K562 (cell line): ENCODE measurements around the gene RPS6KA2. TPM values are rescaled to one million over a fixed set of nuclear protein-coding genes. Genes with fewer than 3 reads are reported as not detected.

Source experiments
- C11orf30 ChIP-seq: fragments of 450-650 bp; IDR thresholded peaks from 2 replicates; pipeline ENCODE4 v1.6.1; 2016; ENCODE audit warnings: low read depth, mild to moderate bottlenecking
- CBFA2T2 ChIP-seq: fragments of 450-650 bp; conservative IDR thresholded peaks from 2 replicates; pipeline ENCODE4 v1.6.1; 2017; ENCODE audit warnings: mild to moderate bottlenecking
- CBX5 ChIP-seq: IDR thresholded peaks from 2 replicates; pipeline ENCODE4 v1.6.1; 2014; ENCODE audit warnings: low read depth, borderline replicate concordance
- CTCFL ChIP-seq: IDR thresholded peaks from 2 replicates; pipeline ENCODE4 v1.6.1; 2011; ENCODE audit warnings: borderline replicate concordance, low read depth, mild to moderate bottlenecking, moderate library complexity, low read length; ENCODE audit not compliant: insufficient read depth, poor library complexity, severe bottlenecking
- E2F5 ChIP-seq: sonication (generic); formaldehyde crosslinking; IDR thresholded peaks from 2 replicates; pipeline ENCODE4 v1.8.0; 2022; ENCODE audit warnings: mild to moderate bottlenecking, missing genetic modification reagents
- HDGF ChIP-seq: fragments of 450-650 bp; IDR thresholded peaks from 2 replicates; pipeline ENCODE4 v1.6.1; 2016
- HMGXB4 ChIP-seq: sonication (generic); formaldehyde crosslinking; IDR thresholded peaks from 2 replicates; pipeline ENCODE4 v1.8.1; 2023; ENCODE audit warnings: mild to moderate bottlenecking, missing genetic modification reagents
- KLF16 ChIP-seq: IDR thresholded peaks from 2 replicates; pipeline ENCODE4 v1.6.1; 2016; ENCODE audit warnings: antibody characterized with exemption
- MAFG ChIP-seq: fragments of 450-650 bp; conservative IDR thresholded peaks from 2 replicates; pipeline ENCODE4 v1.6.1; 2016; ENCODE audit warnings: missing genetic modification characterization, missing compliant biosample characterization
- NFXL1 ChIP-seq: fragments of 450-650 bp; formaldehyde crosslinking; IDR thresholded peaks from 2 replicates; pipeline ENCODE4 v1.4.0; 2021; ENCODE audit warnings: mild to moderate bottlenecking
- NR2C2 ChIP-seq, 2 experiments: fragments of 200-800 bp in 1 of 2; sonication (Bioruptor generic) in 1 of 2; sonication (generic) in 1 of 2; formaldehyde crosslinking in 1 of 2; IDR thresholded peaks; 2 replicates each; pipeline versions ENCODE4 v1.6.1 to v1.8.0; 2016 to 2022; ENCODE audit warnings: mild to moderate bottlenecking in 1 of 2, missing compliant biosample characterization in 1 of 2, missing genetic modification characterization in 1 of 2, missing genetic modification reagents in 1 of 2
- NR4A1 ChIP-seq, 2 experiments: fragments of 250-450 bp in 1 of 2; fragments of 450-650 bp in 1 of 2; sonication (Bioruptor Pico) in 1 of 2; IDR thresholded peaks; 2 replicates each; pipeline versions ENCODE4 v1.4.0 to v1.6.1; 2016 to 2020; ENCODE audit warnings: mild to moderate bottlenecking in 2 of 2, missing compliant biosample characterization in 1 of 2, missing genetic modification characterization in 1 of 2, moderate library complexity in 1 of 2
- PCBP2 ChIP-seq: fragments of 200-400 bp; formaldehyde crosslinking; IDR thresholded peaks from 2 replicates; pipeline ENCODE4 v1.6.1; 2018; ENCODE audit warnings: low read length, low read depth, mild to moderate bottlenecking, moderate library complexity; ENCODE audit not compliant: poor library complexity, severe bottlenecking
- PREB ChIP-seq: sonication (generic); formaldehyde crosslinking; IDR thresholded peaks from 2 replicates; pipeline ENCODE4 v1.8.1; 2023; ENCODE audit warnings: mild to moderate bottlenecking, missing genetic modification reagents
- TFAP4 ChIP-seq: sonication (generic); formaldehyde crosslinking; IDR thresholded peaks from 2 replicates; pipeline ENCODE4 v1.8.0; 2022; ENCODE audit warnings: missing genetic modification reagents, mild to moderate bottlenecking, moderate library complexity, borderline replicate concordance
- ZBTB2 ChIP-seq: fragments of 450-650 bp; IDR thresholded peaks from 2 replicates; pipeline ENCODE4 v1.6.1; 2016; ENCODE audit warnings: antibody characterized with exemption
- ZNF121 ChIP-seq: sonication (generic); formaldehyde crosslinking; conservative IDR thresholded peaks from 2 replicates; pipeline ENCODE4 v1.8.0; 2022; ENCODE audit warnings: missing genetic modification reagents
- polyA plus RNA-seq, 8 experiments: library from polyadenylated mRNA; depleted of rRNA in 4 of 8; stranded (reverse) in 5 of 8; unstranded in 3 of 8; fragments of >200 nt; fragmentation: Nextera tagmentation in 2 of 8; fragmentation: Illumina TruSeq in 1 of 8; extraction: Ambion mirVana in 2 of 8; extraction: Trizol in 1 of 8; gene quantifications; 2 replicates each; pipeline versions ENCODE4 v1.2.1 to v1.2.3, GENCODE V29; 2011 to 2014; ENCODE audit warnings: inconsistent platforms in 1 of 8, missing spikeins in 1 of 8
- total RNA-seq, 7 experiments: library from RNA; depleted of rRNA in 6 of 7; stranded (reverse); fragments of >200 nt in 6 of 7; fragmentation: Illumina TruSeq in 2 of 7; extraction: Trizol in 2 of 7; gene quantifications; 2 replicates each; pipeline versions ENCODE4 v1.2.1 to v1.2.3, GENCODE V29; 2011 to 2021; ENCODE audit warnings: low replicate concordance in 1 of 7

RPS6KA2 gene
- total and polyA plus RNA-seq, 9 of the 15 experiments (the other 6 are each of a cell fraction or from before 2014, with no cell fraction given) = 0.29 to 1.00 (median 0.53) TPM

- TF ChIP-seq HMGXB4 (no peak), PCBP2 (no peak), KLF16 (no peak), C11orf30 (peak; percentile 84), HDGF (no peak), CBFA2T2 (no peak), TFAP4 (CRISPR knock-in tag) (no peak), CTCFL (no peak), ZBTB2 (no peak), CBX5 (no peak), E2F5 (no peak), PREB (CRISPR knock-in tag) (no peak), NFXL1 (CRISPR knock-in tag) (no peak), ZNF121 (CRISPR knock-in tag) (no peak), MAFG (tag) (peak; percentile 92), NR2C2 (CRISPR knock-in tag; IDR thresholded peaks at IDR 0.05) (no peak), NR2C2 (tag; IDR thresholded peaks at IDR 0.05) (no peak), NR4A1 (CRISPR knock-in tag; IDR thresholded peaks at IDR 0.05) (no peak), NR4A1 (tag; IDR thresholded peaks at IDR 0.05) (no peak)
Observed at GRCh38 chr6:166633732-166634535, 6.9 kb upstream of the RPS6KA2 start (continued).
